ENCODE measurements around the gene PLCL1.

Gene PLCL1

DNA sequence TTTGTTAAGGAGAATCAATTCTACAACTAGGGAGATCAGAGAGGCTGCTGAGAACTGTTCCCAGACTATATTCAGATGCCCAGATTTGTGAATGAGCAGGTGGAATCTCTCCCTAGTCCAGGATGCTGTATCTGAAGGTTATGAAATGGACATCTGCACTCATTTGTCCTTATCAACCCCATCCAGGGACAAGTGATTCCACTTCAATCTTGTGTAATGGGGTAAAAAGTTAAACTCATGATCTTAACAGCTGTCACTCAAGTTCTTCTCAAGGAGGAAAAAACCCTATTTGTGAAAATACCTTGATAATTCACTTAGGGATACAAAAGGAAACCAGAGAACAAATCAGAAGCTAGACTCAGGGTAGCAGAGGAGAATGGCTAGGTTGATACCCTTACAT is 144.8 kb downstream of the PLCL1 start:
- DNase-seq: no peak

DNA sequence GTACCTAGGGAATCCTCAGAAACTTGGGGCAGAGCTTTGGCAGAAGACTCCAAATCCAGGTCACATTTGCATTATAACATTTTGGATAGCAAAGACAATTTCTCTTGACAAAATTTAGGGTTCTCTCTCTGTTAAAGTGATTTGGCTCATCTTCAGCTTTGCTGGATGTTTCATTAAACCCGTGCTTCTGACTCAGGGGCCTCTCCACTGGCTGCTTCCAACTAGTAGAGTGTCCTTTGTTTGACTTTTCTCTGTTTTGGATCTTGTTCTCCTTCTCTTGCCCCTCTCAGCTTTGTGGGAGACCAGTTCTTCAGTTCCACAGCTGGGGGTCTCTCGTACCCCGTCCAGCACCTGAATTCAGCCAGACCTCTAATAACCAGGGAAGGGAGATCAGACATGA is 145.6 kb downstream of the PLCL1 start:
- no peak for DNase-seq

DNA sequence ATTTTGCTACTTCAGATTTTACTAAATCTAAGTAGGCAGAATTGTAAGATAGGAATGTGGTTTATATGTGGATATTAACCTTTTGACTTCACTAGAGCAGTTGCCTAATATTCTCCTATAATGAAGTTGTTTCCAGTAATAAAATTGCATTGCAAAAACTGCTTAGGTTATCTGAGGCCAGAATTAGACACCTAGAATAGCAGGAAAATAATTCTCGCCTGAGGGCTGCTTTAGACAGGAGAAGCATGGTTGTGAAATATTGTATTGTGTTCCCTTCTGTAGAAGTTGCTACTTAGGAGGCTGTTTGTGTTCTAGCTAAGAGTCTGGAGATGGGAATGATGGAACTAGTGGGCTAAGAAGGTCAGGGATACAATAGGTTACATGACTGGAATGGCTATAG is 146.3 kb downstream of the PLCL1 start:
- DNase-seq: no peak

DNA sequence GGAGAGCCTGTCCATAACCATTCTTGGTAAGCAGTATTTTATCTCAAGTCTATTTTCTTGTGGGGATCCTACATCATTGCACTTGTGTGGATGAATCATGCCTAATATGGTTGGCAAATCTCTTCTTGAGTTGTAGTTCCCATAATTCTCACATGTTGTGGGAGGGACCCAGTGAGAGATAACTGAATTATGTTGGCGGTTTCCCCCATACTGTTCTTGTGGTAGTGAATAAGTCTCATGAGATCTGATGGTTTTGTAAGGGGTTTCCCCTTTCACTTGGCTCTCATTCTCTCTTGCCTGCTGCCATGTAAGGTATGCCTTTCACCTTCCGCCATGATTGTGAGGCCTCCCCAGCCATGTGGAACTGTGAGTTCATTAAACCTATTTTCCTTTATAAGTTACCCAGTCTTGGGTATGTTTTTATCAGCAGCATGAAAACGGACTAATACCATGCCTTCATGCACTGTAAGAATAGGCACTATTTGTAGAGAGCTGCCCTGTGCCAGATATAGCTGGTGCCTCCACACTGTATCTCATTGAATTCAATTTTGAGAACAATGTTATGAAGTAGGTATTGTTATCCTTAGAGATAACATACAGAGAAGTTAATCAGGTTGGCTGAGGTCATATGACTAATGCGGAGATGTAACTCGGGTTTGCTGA is 148.3 kb downstream of the PLCL1 start:
- DNase-seq: no peak

DNA sequence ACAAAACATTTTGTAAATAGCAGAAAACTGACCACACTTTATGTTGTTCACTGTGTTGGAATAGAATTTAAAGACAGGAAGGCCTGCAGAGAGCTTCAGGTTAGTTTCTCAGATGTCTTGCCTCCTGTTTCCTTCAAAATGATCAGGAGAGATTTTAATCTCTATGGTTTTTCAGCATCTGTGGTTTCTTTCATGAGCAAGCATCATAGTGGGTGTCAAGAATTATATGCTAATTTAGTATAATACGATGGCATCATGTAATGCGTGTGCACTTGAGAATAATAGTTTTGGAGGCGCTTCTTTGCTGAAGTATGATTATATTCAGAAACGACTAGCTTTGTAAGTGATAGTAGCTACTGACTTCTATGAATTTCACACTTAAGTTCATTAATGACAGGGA is 149.9 kb downstream of the PLCL1 start:
- no peak for DNase-seq

DNA sequence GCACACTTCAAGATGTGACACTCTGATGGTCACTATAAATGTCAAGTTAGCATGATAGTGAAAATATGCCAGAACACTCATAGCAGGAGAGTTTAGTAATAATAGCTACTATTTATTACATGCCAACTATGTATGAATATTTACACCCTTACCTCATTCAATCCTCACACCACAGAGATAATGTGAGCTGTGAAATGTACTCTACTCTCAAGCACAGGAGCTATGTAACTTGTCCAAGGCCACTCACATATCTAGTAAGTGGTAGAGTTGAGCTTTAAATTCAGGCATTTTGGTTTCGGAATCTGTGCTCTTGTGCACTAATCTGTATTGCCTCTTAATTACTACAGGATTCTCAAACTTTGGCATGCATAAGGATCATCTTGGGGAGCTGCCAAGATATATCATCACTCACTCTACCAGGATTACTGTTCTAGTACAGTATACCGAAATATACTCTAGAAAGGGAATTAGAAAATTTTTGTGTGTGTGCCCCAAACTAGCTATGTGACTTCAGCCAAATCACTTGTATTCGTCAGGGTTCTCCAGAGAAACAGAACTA is 154.3 kb downstream of the PLCL1 start:
- no peak for DNase-seq

DNA sequence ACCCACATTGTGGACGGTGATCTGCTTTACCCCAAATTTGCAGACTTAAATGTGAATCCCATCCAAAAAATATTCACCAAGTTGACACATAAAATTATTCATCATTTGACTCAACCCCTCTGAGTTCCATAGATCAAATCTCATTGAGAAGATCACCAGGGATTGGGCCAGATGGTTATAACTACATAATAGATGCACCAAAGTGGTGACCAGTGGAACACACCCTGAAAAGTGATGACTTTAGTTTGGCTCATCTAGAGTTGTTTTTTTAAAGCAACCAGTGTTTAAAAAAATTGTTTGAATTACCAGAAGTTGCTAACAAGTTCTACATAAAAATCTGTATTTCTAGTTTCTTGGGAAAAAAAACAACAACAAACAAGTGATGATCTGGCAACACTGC is 155.0 kb downstream of the PLCL1 start:
- no peak for DNase-seq

DNA sequence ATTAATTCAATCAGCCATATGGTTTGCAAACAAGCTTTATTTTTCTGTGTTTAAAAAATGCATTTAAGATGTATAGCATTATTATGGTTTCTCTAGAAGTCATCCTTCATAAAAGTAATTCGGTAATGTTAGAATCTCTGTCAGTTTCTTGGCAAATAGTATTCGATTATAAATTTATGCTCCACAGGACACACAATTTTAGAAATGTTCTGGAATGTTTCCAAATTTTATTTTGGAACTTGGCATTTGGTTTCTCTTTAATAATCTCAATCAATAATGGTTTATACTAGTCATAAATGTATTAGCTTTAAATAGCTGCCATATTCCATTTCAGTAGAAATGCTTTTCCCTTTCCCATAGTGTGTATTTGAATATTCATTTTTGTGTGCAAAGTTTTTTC is 156.4 kb downstream of the PLCL1 start:
- no peak for DNase-seq

DNA sequence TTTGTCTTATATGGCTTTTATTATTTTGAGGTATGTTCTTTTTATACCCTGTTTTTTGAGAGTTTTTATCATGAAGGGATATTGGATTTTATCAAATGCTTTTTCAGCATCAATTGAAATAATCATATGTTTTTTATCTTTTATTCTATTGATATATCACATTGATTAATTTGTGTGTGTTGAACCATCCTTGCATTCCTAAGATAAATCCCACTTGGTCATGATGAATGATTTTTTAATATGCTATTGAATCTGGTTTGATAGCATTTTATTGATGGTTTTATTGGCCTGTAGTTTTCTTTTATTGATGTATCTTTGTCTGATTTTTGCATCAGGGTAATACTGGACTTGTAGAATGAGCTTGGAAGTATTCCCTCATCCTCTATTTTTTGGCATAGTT is 160.3 kb downstream of the PLCL1 start:
- no peak for DNase-seq

DNA sequence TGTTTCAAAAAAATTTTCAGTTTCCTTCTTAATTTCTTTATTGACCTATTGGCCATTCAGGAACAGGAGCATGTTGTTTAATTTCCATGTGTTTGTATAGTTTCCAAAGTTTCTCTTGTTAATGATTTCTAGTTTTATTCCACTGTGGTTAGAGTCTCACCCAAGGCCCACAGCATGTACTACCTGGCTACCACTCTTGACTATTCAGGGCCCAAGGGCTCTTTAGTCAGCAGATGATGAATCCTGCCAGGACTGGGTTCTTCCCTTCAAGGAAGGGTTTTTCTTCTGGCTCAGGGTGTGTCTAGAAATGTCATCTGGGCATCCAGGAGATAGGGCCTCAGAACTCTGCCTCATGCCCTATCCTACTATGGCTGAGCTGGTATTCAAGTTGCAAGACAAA is 161.4 kb downstream of the PLCL1 start:
- no peak for DNase-seq

DNA sequence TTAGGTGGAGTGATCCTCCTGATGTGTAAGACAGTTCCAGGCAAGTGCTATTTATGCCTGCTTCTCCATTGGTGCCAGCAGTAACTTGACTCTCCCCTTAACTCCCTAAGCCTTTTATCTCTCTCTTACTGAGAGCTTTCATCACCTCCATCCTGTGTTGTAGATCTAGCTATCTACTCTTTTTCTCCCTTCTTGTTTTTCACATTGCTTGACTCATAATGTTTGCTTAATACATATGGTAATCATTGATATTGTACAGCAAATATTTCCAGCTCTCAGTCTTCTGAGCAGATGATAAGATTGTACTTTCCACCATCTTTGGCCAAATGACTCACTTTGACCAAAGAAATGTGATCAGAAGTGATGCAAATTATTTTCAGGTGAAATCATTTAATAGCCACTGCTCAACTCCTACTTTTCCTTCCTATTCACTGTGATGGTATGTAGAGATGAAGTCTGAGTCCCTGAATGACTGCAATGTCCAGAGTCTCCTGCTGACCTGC is 165.0 kb downstream of the PLCL1 start:
- DNase-seq: no peak

DNA sequence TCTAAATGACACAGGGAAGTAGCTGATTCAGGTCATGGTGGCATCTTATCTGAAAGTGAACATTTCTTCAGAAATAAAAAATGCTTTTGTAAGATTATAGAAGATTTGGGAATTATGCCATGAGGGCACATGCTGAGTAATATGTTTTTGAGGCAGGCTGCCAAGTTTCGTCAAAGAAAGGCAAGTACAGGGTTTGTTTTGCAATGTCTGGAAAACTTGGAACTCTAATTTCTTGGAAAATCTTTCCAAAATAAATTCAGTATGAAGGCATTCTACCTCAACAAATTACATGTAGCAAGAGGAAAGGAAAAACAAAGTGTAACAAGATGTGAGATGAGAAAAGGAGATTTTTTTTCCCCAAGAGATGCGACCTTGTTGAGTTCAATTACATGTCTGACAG is 167.7 kb downstream of the PLCL1 start:
- peak in 1 of 56 donors; percentile 14 for DNase-seq

DNA sequence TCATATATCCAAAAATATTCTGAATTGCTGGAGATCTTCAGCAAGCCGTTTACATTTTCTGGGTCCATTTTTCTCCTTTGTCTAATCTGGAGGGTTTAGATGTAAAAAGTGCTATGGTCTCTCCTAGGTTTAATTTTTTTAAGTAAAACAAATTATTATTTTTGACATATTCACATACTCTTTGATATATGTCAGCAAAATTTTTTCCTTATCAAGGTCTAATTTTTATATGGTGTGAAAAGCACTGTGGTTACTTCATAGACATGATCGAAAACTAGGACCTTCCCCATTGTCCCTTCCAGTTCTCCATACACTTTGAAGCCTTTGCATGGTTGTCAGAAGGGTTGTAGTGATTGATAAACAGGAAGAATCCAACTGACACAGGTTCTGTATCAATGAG is 168.2 kb downstream of the PLCL1 start:
- no peak for DNase-seq

DNA sequence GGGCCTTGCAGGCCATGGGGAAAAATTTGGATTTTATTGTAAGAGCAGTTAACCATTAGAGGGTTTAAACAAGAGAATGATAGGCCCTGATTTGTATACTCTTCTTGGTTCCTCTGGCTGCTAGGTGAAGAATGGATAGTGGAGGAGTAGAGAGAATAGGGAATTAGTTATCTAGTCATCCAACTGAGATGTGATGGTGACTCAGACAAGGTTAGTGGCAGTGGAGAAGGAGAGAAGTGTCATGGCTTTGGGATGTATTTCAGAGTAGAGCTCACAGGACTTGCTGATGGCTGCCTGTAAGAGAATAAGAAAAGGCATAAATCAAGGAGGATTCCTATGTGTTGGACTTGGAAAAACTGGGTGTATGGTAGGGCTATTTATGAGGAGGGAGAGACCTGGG is 169.4 kb downstream of the PLCL1 start:
- DNase-seq: no peak

DNA sequence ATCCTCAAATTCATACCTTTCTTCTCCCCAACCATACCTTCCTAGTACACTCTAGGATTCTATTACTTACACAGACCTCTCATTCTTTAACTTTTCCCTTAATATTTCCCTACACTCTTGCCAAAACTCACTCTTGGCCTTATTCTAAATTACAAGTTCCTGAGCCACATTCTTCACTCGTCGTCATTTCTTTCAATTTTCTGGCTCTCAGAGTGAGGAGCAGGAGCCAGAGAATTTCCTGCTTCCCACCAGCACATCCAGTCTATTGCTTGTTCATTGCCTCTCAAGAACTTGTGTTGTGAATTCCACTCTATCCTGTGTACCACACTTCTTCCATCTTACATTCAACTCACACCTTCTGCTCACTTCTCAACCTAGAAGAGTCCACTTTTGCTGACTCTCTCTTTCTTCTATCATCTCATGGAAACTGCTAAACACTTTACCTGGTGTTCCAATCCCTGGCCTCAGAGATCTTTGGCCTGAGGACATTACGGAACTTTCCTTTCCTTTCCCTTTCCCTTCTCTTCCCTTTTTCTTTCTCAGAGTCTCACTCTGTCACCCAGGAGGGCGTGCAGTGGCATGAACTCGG is 171.6 kb downstream of the PLCL1 start:
- no peak for DNase-seq

DNA sequence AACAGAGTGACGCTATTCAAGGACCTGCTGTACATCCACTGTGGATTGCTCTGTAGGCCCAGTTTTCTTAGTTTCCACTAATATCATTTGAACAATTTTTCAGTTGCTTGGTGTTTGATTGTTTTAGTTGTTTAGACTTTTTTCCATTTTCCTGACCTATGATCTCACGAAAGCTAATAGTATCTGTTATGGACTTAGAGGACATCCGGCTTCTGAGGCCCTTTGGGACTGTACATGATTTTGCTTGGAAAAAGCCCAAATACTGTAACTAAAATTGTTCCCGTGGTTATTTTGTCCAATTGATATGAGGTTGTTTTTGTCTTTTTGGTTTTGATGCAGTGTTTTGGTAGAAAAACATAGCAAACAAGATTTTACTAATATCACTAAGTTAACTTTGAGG is 174.6 kb downstream of the PLCL1 start:
- no peak for DNase-seq

DNA sequence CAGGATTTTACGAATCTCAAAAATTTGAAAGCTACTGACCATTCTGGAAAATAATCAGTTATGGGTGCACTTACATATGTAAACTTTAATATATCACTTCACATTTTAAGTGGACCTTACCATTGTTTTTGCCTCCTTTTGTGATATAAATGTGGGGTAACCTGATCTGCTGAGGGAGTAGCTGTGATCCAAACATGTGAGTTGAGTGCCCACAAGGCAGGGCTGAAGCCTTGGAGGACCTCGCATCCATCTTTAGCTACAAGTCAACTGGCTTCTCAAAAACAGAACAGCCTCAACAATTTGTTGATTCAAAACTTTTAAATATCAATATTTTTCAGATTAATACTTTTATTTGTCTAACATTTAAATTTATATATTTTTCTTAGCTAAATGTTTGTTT is 178.2 kb downstream of the PLCL1 start:
- no peak for DNase-seq

DNA sequence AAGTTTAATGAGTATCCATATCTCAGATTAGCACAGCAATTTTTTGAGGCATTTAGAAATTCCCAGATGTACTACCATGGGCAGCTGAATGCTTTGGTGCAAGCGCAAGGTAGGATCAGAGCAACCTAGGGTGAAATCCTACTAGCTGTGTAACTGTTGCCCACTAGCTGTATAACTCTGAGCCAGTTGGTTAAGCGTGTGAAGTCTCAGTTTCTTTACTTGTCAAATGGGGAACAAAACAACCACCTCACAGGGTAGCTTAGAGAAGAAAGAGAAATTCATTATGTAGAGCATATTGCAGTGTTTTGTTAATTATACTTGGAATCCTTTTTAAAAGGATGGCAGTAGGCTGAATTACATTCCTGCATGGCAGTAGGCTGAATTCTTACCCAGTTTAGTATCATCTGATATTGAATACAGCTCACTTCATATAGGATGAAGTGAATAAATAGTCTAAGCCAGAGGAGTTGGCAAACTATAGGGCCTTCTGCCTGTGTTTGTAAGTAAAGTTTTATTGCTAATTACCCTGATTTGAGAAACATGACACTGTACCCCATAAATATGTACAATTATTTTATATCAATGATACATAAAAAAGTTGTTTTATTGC is 180.7 kb downstream of the PLCL1 start:
- no peak for DNase-seq

DNA sequence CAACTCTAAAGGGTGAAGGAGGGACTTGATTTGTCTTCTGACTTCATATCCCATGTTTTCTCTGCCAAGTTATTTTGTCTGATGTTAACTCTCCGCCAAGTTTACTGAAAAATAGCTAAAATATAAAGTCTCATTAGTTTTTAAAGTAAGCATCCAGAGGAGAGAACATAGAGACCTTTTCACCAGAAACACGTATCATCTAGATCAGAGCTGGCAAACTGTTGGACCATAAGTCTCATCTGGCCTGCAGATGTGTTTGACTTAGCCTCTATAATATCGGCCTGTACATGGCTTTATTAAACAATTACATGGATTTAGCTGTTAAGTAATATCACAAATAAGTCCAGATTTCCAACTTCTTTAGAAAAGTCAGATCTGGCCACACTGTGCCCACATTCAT is 182.6 kb downstream of the PLCL1 start:
- DNase-seq: no peak

DNA sequence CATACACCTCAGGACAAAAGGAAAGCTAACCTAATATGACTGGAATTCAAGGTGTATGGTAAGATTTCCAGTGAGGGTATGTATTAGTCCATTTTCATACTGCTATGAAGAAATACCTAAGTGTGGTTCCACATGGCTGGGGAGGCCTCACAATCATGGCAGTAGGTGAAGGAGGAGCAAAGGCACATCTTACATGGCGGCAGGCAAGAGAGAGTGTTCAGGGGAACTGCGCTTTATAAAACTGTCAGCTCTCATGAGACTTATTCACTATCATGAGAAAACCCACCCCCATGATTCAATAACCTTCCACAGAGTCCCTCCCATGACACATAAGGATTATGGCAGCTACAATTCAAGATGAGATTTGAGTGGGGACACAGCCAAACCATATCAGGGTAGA is 186.0 kb downstream of the PLCL1 start:
- no peak for DNase-seq

DNA sequence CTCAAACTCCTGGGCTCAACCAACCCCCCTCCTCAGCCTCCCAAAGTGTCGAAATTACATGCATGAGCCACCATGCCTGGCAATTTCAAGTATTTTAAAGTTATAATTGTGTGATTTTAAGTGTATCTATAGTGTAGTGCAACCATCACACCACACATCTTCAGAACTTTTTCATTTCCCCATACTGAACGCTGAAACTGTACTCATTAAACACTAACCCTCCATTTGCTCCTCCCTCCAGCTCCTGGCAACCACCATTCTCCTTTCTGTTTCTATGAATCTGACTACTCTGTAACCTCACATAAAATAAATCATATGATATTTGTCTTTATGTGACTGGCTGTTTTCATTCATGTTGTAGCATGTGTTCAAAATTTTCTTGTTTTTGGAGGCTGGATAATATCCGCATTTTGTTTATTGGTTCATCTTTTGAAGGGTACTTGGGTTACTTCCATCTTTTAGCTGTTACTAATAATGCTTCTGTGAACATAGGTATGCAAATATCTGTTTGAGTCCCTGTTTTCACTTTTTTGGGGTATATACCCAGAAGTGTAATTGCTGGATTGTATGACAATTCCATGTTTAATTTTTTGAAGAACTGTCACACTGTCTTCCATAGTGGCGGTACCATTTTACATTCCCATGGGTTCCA is 188.2 kb downstream of the PLCL1 start:
- no peak for DNase-seq

DNA sequence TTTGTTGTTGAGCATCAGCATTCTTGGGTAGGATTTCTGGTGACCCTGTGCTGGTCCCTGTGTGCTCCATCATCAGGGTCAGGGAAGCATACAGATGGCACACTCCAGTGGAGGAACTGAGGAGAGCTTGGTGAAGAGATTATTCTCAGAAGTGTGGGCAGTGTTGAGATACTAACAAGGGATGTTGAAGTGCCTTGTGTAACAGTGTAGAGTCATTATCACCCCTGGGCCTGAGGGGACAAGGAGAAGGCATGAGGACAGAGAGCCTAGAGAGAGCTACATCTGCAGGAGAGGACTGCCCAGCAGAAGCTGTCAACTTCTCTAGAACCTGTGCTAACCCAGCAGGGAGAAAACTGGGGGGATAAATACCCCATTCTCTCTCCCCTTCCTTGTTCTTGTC is 189.0 kb downstream of the PLCL1 start:
- DNase-seq: no peak
